ACC112 (cell line): Measurements from ENCODE around the gene ADAMTS17.

Source experiments
- H2AFZ ChIP-seq: fragments of 200-600 bp; sonication (generic); one replicate; pipeline ENCODE4 v1.6.0; 2017; ENCODE audit warnings: antibody characterized with exemption, low read length; ENCODE audit not compliant: unreplicated experiment
- H3K27ac ChIP-seq: fragments of 200-600 bp; sonication (generic); 2 replicates; pipeline ENCODE4 v1.5.1; 2014; ENCODE audit warnings: low read depth, mild to moderate bottlenecking, antibody characterized with exemption, low read length, moderate library complexity
- H3K27me3 ChIP-seq: fragments of 200-600 bp; sonication (generic); 2 replicates; pipeline ENCODE4 v1.6.1; 2014; ENCODE audit warnings: mild to moderate bottlenecking, antibody characterized with exemption, low read length, moderate library complexity, mixed read lengths; ENCODE audit not compliant: insufficient read depth
- H3K36me3 ChIP-seq: fragments of 200-600 bp; sonication (generic); 2 replicates; pipeline ENCODE4 v1.6.1; 2016; ENCODE audit warnings: mild to moderate bottlenecking, antibody characterized with exemption, low read length, moderate library complexity, mixed read lengths; ENCODE audit not compliant: insufficient read depth
- H3K4me1 ChIP-seq: fragments of 200-600 bp; sonication (generic); one replicate; pipeline ENCODE4 v1.6.1; 2016; ENCODE audit warnings: low read length, mixed read lengths; ENCODE audit not compliant: insufficient read depth, unreplicated experiment, control insufficient read depth
- H3K4me3 ChIP-seq: fragments of 200-600 bp; sonication (generic); 2 replicates; pipeline ENCODE4 v1.5.1; 2014; ENCODE audit warnings: mild to moderate bottlenecking, low read depth, low read length
- H3K79me2 ChIP-seq: fragments of 200-600 bp; sonication (generic); one replicate; pipeline ENCODE4 v1.6.0; 2016; ENCODE audit warnings: low read length; ENCODE audit not compliant: control insufficient read depth, unreplicated experiment, insufficient read depth

The ADAMTS17 gene

DNA sequence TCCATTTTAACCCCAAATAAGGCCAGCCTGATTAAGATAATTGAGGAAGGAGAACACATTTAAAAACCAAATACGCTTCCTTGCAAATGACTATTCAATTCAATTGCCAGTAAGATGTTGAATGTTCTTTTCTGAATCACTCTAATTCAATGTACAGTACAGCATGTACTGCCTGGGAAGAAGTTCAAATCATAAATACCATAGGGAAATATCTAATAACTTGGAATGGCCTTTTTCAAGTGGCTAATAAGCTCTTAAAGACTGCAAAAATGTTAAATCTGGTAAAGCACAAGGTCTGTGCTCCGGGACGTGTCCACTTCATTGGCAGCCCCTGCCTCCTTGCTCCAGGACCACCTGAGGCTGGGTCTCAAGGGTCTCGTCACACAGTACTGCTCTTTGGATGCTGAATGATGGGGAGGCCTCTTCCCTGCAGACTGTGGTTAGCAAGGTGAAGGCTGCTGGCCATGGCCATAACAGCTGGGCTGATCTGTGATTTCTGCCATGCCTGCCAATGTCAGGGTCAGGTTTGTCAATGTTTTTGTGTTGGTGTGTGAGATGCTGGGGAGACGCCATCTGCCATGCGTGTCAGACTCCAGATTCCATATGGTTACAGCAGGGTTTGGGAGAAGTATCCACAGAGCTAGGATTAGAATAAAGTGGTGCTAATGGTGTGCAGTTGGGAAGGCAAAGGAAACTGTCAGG lies 300.5 kb downstream of the ADAMTS17 start:
- H2AFZ ChIP-seq: no peak overlapping the region

DNA sequence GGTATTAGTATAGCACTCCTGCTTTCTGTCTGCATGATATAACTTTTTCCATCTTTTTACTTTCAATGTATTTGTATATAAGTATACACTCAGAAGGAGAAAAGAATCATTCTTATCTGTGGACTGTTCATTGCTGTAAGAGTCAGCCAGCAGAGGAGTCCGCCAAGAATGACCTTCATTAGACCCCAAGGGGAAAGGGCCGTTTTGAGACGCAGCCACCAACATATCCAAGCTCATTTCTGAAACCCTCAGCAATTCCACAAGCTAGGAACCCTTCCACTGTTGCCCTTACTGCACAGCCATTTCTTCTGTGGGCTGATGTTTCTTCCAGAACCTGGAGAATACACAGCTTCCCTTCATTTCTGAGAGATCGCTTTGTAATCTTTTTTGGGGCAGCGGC lies 301.8 kb downstream of the ADAMTS17 start:
- Histone ChIP-seq H3K4me1 (no peaks in the 10 kb centered on the region), H3K79me2 (no peaks in the 10 kb centered on the region), H3K27me3 (no peaks in the 10 kb centered on the region), H2AFZ (no peak overlapping the region), H3K27ac (no peak overlapping the region), H3K4me3 (no peak overlapping the region), H3K36me3 (no peaks in the 10 kb centered on the region)

More for the DNA sequence above, 300.5 kb downstream of the ADAMTS17 start:
- H3K4me3 ChIP-seq: no peak overlapping the region
- H3K27ac ChIP-seq: no peak overlapping the region
- no peaks in the 10 kb centered on the region for H3K27me3 ChIP-seq
- H3K4me1 ChIP-seq: no peaks in the 10 kb centered on the region
- no peaks in the 10 kb centered on the region for H3K36me3 ChIP-seq
- no peaks in the 10 kb centered on the region for H3K79me2 ChIP-seq

DNA sequence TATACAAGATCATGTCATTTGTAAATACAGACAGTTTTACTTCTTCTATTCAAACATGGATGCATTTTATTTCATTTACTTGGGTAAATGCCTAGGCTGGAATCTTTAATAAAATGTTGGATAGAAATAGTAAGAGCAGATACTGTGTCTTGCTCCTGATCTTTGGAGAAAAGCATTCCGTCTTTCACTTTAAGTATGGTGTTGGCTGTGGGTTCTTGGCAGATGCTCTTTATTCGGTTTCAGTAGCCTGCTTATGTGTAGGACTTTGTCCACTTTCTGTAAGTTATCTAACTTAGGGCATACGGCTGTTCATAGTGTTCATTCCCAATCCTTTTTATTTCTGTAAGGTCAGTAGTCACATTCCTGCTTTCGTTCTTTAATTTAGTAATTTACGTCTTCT lies 303.0 kb downstream of the ADAMTS17 start:
- no peak overlapping the region for H2AFZ ChIP-seq
- no peaks in the 10 kb centered on the region for H3K4me1 ChIP-seq
- H3K27ac ChIP-seq: no peak overlapping the region
- no peaks in the 10 kb centered on the region for H3K79me2 ChIP-seq
- H3K36me3 ChIP-seq: no peaks in the 10 kb centered on the region
- no peaks in the 10 kb centered on the region for H3K27me3 ChIP-seq
- H3K4me3 ChIP-seq: no peak overlapping the region

DNA sequence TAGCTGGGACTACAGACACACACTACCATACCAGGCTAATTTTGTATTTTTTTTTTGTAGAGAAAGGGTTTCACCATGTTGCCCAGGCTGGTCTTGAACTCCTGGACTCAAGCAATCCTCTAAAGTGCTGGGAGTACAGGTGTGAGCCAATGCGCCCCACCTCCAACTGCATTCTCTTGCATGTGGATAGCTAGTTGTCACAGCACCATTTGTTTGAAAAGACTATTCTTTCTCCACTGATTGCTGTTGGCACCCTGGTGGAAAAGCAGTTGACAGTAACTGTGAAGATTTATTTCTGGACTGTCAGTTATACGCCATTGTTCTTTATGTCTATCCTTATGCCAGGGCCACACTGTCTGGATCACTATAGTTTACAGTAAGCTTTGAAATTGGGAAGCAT lies 303.9 kb downstream of the ADAMTS17 start:
- no peak overlapping the region for H3K4me3 ChIP-seq
- no peaks in the 10 kb centered on the region for H3K4me1 ChIP-seq
- H3K27ac ChIP-seq: no peak overlapping the region
- H3K36me3 ChIP-seq: no peaks in the 10 kb centered on the region
- no peaks in the 10 kb centered on the region for H3K79me2 ChIP-seq
- no peak overlapping the region for H2AFZ ChIP-seq
- H3K27me3 ChIP-seq: no peaks in the 10 kb centered on the region

DNA sequence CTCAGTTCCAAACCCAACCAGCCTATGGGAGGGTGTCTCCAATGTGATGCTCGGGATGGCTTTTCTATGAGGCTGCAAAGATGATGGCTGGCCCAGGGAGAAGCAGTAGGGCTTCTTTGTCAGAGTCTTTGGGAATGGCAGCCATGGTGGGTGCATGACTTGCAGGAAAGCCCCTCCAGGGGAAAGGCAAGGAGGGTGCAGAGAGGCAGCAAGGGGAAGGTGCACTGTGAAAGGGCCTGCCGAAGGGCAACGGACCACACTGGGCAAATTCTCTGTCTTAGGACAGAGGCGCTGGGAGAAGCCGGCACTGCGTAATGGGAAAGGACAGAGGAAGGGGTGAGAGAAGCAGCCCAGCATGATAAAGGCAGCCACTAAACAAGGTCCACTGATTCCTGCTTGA lies 305.8 kb downstream of the ADAMTS17 start:
- H3K4me1 ChIP-seq: no peaks in the 10 kb centered on the region
- H3K27me3 ChIP-seq: no peaks in the 10 kb centered on the region
- no peak overlapping the region for H2AFZ ChIP-seq
- H3K27ac ChIP-seq: no peak overlapping the region
- H3K4me3 ChIP-seq: no peak overlapping the region
- no peaks in the 10 kb centered on the region for H3K36me3 ChIP-seq
- H3K79me2 ChIP-seq: no peaks in the 10 kb centered on the region

DNA sequence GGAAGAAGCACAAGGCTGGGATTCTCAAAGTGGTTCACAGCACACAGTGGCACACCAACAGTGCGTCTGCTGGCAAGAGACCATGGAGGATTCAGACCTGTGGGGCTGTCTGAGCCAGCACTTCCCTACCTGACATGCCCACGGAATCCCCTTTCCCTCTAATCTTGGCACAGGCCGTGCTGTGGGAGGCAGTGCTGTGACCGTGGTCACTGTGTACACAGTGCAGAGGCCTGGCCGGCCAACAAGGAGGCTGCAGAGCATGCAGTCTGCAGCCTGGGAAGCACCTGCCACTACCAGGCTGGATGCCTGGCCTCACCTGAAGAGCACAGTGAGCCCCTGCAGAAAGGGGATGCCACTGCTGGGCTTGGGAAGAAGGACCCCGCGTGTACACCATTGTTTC lies 307.6 kb downstream of the ADAMTS17 start:
- Histone ChIP-seq H3K4me1 (no peaks in the 10 kb centered on the region), H3K79me2 (no peaks in the 10 kb centered on the region), H3K4me3 (no peak overlapping the region), H3K27me3 (no peaks in the 10 kb centered on the region), H3K27ac (no peak overlapping the region), H3K36me3 (no peaks in the 10 kb centered on the region), H2AFZ (no peak overlapping the region)

DNA sequence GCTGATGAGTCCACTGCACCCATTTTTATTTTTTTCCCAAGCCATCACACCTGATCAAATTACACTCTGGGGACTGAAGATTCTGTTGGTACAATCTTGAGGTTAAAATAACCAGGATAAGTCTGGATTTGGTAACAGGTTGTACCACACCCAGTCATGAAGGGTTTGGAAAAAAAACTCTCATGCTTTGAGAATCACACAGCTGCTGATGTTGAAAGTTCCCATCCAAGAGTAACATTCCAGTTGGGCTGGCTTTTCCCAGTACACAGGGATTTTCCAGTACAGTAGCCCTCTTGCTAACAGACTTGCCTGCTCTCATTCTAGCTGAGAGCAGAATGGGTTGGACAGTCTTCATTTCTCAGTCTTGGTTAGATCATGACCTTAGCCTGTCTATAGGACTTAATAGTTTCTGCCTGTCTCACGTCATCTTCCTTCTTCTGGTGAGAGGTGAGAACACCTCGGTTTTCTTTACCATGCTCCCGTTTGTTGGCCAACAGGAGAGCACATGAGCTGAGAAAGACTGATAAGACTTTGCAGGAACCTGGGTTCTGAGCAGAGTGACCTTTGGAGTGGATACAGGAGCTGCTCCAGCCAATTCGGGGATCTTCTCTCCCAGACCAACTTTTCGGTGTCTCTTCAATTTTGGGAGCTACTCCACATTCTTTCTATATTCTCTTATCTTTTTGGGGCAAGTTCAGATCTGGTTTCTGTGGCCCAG lies 308.5 kb downstream of the ADAMTS17 start:
- Histone ChIP-seq H3K27me3 (no peaks in the 10 kb centered on the region), H3K4me1 (no peaks in the 10 kb centered on the region), H2AFZ (no peak overlapping the region), H3K4me3 (no peak overlapping the region), H3K79me2 (no peaks in the 10 kb centered on the region), H3K36me3 (no peaks in the 10 kb centered on the region), H3K27ac (no peak overlapping the region)

DNA sequence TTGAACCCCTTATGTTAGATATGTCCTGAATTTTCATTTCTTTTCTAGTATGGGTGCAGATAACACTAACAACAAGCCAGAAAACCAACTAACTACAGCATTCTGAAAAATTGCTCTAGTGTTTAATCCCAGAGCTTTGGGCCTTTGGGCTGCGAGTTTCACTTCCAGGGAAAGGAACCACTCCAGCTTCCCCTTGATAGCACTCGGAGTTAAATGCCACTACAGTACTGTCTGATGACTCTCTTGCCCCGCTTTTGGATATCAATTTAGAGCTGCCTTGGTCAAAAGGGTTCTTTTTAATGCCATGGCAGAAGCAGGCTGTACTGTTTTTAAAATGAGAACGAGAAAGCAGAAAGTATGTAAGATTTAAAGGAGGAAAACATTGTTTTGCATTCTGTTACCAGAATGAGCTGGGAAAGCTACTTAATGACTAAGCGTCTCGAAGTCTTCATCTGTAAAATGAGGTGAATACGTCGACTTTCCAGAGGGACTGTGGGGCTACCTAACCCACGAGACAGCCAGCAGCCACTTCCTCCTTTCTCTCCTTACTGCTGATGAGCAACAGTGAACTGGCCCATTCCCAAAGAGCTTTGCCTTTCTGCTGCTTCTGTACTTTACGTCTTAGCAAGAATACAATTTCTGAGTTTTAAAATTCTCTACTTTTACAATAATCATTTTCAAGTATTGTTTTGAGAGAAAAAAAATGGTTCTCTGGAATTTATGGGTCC lies 309.3 kb downstream of the ADAMTS17 start:
- H2AFZ ChIP-seq: no peak overlapping the region
- H3K4me3 ChIP-seq: no peak overlapping the region
- H3K27me3 ChIP-seq: no peaks in the 10 kb centered on the region
- H3K36me3 ChIP-seq: no peaks in the 10 kb centered on the region
- H3K79me2 ChIP-seq: no peaks in the 10 kb centered on the region
- no peak overlapping the region for H3K27ac ChIP-seq
- no peaks in the 10 kb centered on the region for H3K4me1 ChIP-seq

DNA sequence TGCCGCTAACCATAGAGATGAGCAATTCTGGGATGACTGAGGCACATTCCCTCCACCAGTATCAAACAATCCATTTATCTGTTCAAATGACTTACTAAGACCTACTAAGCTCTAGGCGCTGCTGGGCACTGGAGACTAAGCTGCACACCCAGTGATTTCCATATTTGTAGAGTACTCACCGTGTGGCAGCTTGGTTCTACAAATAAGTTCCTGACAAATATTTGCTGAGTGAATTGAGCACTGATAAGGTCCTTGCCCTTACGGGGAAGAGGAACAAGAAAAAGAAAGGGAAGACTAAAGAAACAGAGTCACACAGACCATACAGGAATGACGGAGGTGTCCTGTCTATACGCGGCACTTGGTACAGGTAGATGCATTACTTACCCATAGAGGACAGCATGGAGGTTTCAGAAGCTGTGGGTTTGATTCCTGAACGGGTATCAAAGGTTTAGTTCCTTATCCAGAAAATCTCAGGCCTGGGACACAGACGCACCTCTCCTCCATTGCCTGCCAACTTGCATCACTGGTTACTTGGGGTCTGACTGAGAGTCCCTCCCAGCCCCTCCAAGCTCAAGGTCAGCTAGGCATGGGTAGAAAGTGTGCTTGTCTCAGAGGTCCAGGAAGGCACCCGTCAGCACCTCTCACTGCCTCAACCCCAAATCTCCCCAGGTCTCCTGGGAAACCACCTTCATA lies 310.0 kb downstream of the ADAMTS17 start:
- H3K79me2 ChIP-seq: no peaks in the 10 kb centered on the region
- no peaks in the 10 kb centered on the region for H3K36me3 ChIP-seq
- H3K4me1 ChIP-seq: no peaks in the 10 kb centered on the region
- H3K27ac ChIP-seq: no peak overlapping the region
- H3K4me3 ChIP-seq: no peak overlapping the region
- no peaks in the 10 kb centered on the region for H3K27me3 ChIP-seq
- H2AFZ ChIP-seq: no peak overlapping the region

DNA sequence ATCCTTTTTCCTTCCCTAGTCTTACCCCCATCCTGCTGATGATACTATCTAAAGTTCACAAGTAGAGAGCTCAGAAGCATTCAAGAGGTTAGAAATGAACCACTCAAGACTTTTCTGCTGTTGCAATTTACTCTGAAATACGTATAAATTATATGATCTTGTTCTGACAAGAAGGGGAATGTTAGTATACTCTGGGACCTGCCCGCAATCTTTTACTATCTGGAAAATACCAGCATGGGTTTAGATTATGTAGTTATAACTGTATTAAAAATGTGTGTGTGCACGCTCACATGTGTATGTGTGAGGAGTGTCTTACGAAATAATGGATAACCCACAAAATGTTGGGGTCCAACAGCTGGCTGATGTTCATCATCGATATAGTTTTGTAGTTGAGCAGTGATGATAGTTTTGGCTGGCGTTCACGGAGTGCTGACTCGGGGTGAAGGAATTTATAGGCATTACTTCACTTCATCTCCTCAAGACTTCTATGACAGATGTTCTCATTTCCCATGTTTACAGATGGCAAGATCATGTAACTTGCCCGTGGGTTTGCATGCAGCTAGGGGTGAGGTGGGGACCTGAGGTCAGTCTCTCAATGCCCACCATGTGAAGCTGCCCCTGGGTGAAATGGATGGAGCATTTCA lies 311.1 kb downstream of the ADAMTS17 start:
- H3K4me3 ChIP-seq: no peak overlapping the region
- no peaks in the 10 kb centered on the region for H3K36me3 ChIP-seq
- no peak overlapping the region for H2AFZ ChIP-seq
- H3K79me2 ChIP-seq: no peaks in the 10 kb centered on the region
- H3K27ac ChIP-seq: no peak overlapping the region
- no peaks in the 10 kb centered on the region for H3K4me1 ChIP-seq
- H3K27me3 ChIP-seq: no peaks in the 10 kb centered on the region
